Right lobe of liver (tissue), 6 donors: Measurements from ENCODE around the gene CCL22. TPM values are rescaled to one million over a fixed set of nuclear protein-coding genes. Genes with fewer than 3 reads are reported as not detected.

Experiments
- ATAC-seq, 4 donors: fragments of 200-7000 bp; cut with Tn5 transposase; one replicate each; pipeline ENCODE4 v1.9.1; 2020; ENCODE audit warnings: mild to moderate bottlenecking in 4 of 4, moderate library complexity in 4 of 4
- DNase-seq, 3 donors: peaks; one replicate each; pipeline ENCODE4 v3.0.0-alpha.2; 2020
- H3K27ac ChIP-seq, 3 donors: fragments of 200-600 bp; one replicate each; pipeline ENCODE4 v1.8.0; 2022
- H3K27me3 ChIP-seq, 2 donors: fragments of 200-600 bp; one replicate each; pipeline ENCODE4 v1.8.0; 2022
- H3K36me3 ChIP-seq, 4 donors: fragments of 200-600 bp; sonication (generic) in 1 of 4; one replicate each; pipeline versions ENCODE4 v1.5.1 to v1.8.0; 2017 to 2022; ENCODE audit warnings: control low read depth in 1 of 4
- H3K4me1 ChIP-seq, 4 donors: fragments of 200-600 bp; sonication (generic) in 1 of 4; one replicate each; pipeline versions ENCODE4 v1.5.1 to v1.8.0; 2017 to 2022; ENCODE audit warnings: control low read depth in 1 of 4
- H3K4me3 ChIP-seq, 3 donors: fragments of 200-600 bp; one replicate each; pipeline ENCODE4 v1.8.0; 2022
- H3K9me3 ChIP-seq, 4 donors: fragments of 200-600 bp; sonication (generic) in 1 of 4; one replicate each; pipeline versions ENCODE4 v1.5.1 to v1.8.0; 2017 to 2022; ENCODE audit warnings: control low read depth in 1 of 4
- POLR2A ChIP-seq: fragments of 450-650 bp; IDR thresholded peaks from one replicate; pipeline ENCODE4 v1.6.1; 2017; ENCODE audit warnings: antibody characterized with exemption, mild to moderate bottlenecking
- WGBS: methylation state at CpG from one replicate; pipeline ENCODE4 v1.1.6; 2018; ENCODE audit warnings: low coverage, low lambda C conversion rate; ENCODE audit not compliant: insufficient coverage; ENCODE audit errors: missing lambda C conversion rate; 5-methylcytosine and 5-hydroxymethylcytosine counted together
- intact Hi-C, 2 donors: fragments of 100-400 bp; cut with DNase I; formaldehyde crosslinking; loops; one replicate each; pipeline versions ENCODE4 v1.11.2 to v1.14.1; 2022
- total RNA-seq, 6 experiments: library from RNA; depleted of rRNA in 2 of 6; stranded (reverse); fragments of >200 nt in 2 of 6; fragmentation: NEBNext Ultra II Directional in 3 of 6; extraction: Animal tissue kit (Norgen Biotek cat#: 25700) in 3 of 6; gene quantifications; one replicate each; pipeline versions ENCODE4 v1.1.0 to v1.2.4, GENCODE V29; 2016 to 2023
- TF ChIP-seq, protein P1 (sequence below), 4 donors: fragments of 200-600 bp in 3 of 4; fragments of 450-650 bp in 1 of 4; IDR thresholded peaks; one replicate each; pipeline versions ENCODE4 v1.5.1 to v1.8.0; 2016 to 2022; ENCODE audit warnings: antibody characterized with exemption in 4 of 4, mild to moderate bottlenecking in 2 of 4
- donor health status: DM: no; HTN: yes; CAD: no.
- donor health status: DM: no; HTN: no; CAD: no.
- donor health status: DM: no; HTN: no; CAD: no.
- donor health status: DM: no; HTN: yes; CAD: no.
- donor health status: DM: no; HTN: yes; CAD: no.

CCL22 gene
- total RNA-seq, 6 experiments from 2014 or later = 0.12 to 0.16 TPM; not detected in 4

DNA sequence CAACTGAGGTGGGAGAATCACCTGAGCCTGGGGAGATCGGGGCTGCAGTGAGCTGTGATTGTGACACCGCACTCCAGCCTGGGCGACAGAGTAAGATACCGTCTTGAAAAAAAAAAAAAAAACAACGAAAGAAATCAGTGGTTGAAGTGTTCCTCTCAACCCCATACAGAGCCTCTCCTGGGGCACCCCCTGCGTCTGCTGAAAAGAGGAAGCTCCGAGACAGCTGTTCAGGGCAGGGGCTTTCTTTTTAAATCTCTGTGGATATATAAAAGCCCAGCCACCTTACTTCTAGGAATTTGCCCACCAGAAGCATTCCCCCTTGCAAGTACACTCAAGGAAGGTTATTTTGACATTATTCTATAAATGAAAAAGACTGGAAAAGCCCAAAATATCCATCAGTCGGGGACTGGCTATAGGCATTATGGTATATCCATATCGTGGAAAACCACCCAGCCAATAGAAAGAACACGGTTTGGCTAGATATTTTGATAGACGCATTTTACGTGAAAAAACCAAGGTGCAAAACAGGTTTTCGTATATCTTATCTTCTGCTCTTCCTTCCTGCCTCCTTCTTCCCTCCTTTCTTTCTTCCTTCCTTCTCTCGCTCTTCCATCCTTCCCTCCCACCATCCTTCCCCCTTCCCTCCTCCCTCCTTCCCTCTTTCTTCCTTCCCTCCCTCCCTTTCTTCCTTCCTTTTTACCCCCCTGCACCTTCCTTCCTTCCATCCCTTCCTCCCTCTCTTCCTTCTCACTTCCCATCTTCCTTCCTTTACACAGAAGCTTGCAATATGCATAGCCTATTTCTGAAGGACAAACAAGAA lies 9.2 kb upstream of the CCL22 start:
- intact Hi-C loops = no loop called here
- H3K9me3 ChIP-seq = no peaks in the 10 kb centered on the region
- H3K36me3 ChIP-seq = no peaks in the 10 kb centered on the region
- no peaks in the 10 kb centered on the region for H3K27me3 ChIP-seq
- no peak overlapping the region for H3K4me3 ChIP-seq
- no peaks in the 10 kb centered on the region for H3K4me1 ChIP-seq
- DNase-seq (no peak), ATAC-seq (peak in 2 of 4 donors; percentile 17 to 37)
- WGBS = 34% methylated on average over 12 of the region's 14 CpGs
- TF ChIP-seq POLR2A = no peak
- TF ChIP-seq, protein P1, sequence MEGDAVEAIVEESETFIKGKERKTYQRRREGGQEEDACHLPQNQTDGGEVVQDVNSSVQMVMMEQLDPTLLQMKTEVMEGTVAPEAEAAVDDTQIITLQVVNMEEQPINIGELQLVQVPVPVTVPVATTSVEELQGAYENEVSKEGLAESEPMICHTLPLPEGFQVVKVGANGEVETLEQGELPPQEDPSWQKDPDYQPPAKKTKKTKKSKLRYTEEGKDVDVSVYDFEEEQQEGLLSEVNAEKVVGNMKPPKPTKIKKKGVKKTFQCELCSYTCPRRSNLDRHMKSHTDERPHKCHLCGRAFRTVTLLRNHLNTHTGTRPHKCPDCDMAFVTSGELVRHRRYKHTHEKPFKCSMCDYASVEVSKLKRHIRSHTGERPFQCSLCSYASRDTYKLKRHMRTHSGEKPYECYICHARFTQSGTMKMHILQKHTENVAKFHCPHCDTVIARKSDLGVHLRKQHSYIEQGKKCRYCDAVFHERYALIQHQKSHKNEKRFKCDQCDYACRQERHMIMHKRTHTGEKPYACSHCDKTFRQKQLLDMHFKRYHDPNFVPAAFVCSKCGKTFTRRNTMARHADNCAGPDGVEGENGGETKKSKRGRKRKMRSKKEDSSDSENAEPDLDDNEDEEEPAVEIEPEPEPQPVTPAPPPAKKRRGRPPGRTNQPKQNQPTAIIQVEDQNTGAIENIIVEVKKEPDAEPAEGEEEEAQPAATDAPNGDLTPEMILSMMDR (IDR thresholded peaks at IDR 0.05) = no peak
- no peak overlapping the region for H3K27ac ChIP-seq

- Histone ChIP-seq H3K27ac (no peak overlapping the region), H3K9me3 (no peaks in the 10 kb centered on the region), H3K36me3 (no peaks in the 10 kb centered on the region), H3K4me3 (no peak overlapping the region), H3K4me1 (no peaks in the 10 kb centered on the region), H3K27me3 (no peaks in the 10 kb centered on the region)
- DNase-seq (no peak), ATAC-seq (peak in 1 of 4 donors; percentile 29)
- WGBS = 69% methylated on average over 3 of the region's 6 CpGs
- intact Hi-C loops = no loop called here
- TF ChIP-seq POLR2A = no peak
- TF ChIP-seq, protein P1 (IDR thresholded peaks at IDR 0.05) = no peak
Measured at GRCh38 chr16:57352636-57353047, 5.9 kb upstream of the CCL22 start.

- TF ChIP-seq, protein P1 (IDR thresholded peaks at IDR 0.05) = no peak
- no peak for TF ChIP-seq POLR2A
- Histone ChIP-seq H3K4me1 (no peaks in the 10 kb centered on the region), H3K27me3 (no peaks in the 10 kb centered on the region), H3K4me3 (no peak overlapping the region), H3K36me3 (no peaks in the 10 kb centered on the region), H3K27ac (no peak overlapping the region), H3K9me3 (no peaks in the 10 kb centered on the region)
- WGBS = 86% methylated on average over 7 of the region's 7 CpGs
- intact Hi-C loops = no loop called here
- no peak for DNase-seq
- ATAC-seq = no peak
Measured at GRCh38 chr16:57354311-57354710, 4.3 kb upstream of the CCL22 start.

GRCh38 chr16:57355898-57356414 lies 2.6 kb upstream of the CCL22 start:
- Histone ChIP-seq H3K36me3 (no peaks in the 10 kb centered on the region), H3K27ac (no peak overlapping the region), H3K4me1 (no peaks in the 10 kb centered on the region), H3K27me3 (no peaks in the 10 kb centered on the region), H3K9me3 (no peaks in the 10 kb centered on the region), H3K4me3 (no peak overlapping the region)
- ATAC-seq (no peak), DNase-seq (no peak)
- TF ChIP-seq, protein P1 (IDR thresholded peaks at IDR 0.05) = no peak
- TF ChIP-seq POLR2A = no peak
- intact Hi-C loops = no loop called here
- 93% methylated on average over 5 of the region's 5 CpGs for WGBS
